ENCODE results near the gene THBS1.

Gene THBS1

GRCh38 chr15:39580485-39581241 lies at the start of gene THBS1:
THBS1 (plus strand) TSS chr15:39581079; CDS start chr15:39581858, 779 bp downstream.
- peak; percentile 41 for DNase-seq

GRCh38 chr15:39534996-39535395 lies 45.9 kb upstream of the THBS1 start:
- no peak for DNase-seq

GRCh38 chr15:39535466-39535865 lies 45.4 kb upstream of the THBS1 start:
- no peak for DNase-seq

GRCh38 chr15:39538936-39539335 lies 41.9 kb upstream of the THBS1 start:
- DNase-seq, result no peak

GRCh38 chr15:39539466-39539865 lies 41.4 kb upstream of the THBS1 start:
- DNase-seq, result no peak

- no peak for DNase-seq
These were observed 40.8 kb upstream of the THBS1 start for GRCh38 chr15:39539973-39540558.

- no peak for DNase-seq
These were observed 38.4 kb upstream of the THBS1 start for GRCh38 chr15:39542385-39543065.

- peak; percentile 38 for DNase-seq
These were observed 37.2 kb upstream of the THBS1 start for GRCh38 chr15:39543651-39544050.

GRCh38 chr15:39546842-39547241 lies 34.0 kb upstream of the THBS1 start:
- DNase-seq, result no peak

GRCh38 chr15:39548561-39548960 lies 32.3 kb upstream of the THBS1 start:
- DNase-seq, result no peak

GRCh38 chr15:39549912-39550311 lies 31.0 kb upstream of the THBS1 start:
- no peak for DNase-seq

GRCh38 chr15:39551476-39551875 lies 29.4 kb upstream of the THBS1 start:
- no peak for DNase-seq

GRCh38 chr15:39552556-39552955 lies 28.3 kb upstream of the THBS1 start:
- no peak for DNase-seq

GRCh38 chr15:39553947-39554693 lies 26.8 kb upstream of the THBS1 start:
- DNase-seq, result no peak

GRCh38 chr15:39554746-39555387 lies 26.0 kb upstream of the THBS1 start:
- DNase-seq, result no peak

GRCh38 chr15:39555885-39556284 lies 25.0 kb upstream of the THBS1 start:
- DNase-seq, result no peak

- DNase-seq, result no peak
These were observed 24.4 kb upstream of the THBS1 start for GRCh38 chr15:39556461-39556860.

GRCh38 chr15:39558421-39558820 lies 22.5 kb upstream of the THBS1 start:
- no peak for DNase-seq

- no peak for DNase-seq
These were observed 15.8 kb upstream of the THBS1 start for GRCh38 chr15:39564972-39565665.

GRCh38 chr15:39565851-39566250 lies 15.0 kb upstream of the THBS1 start:
- no peak for DNase-seq

- no peak for DNase-seq
These were observed 7.6 kb upstream of the THBS1 start for GRCh38 chr15:39573287-39573686.

GRCh38 chr15:39573844-39574243 lies 7.0 kb upstream of the THBS1 start:
- DNase-seq, result no peak

Measured in hematopoietic multipotent progenitor cell treated with erythropoietin and hydrocortisone succinate and interleukin-3 and kit ligand, for 8 days (in vitro differentiated cells).